ENCODE measurements around the gene TMEM263.

DNA sequence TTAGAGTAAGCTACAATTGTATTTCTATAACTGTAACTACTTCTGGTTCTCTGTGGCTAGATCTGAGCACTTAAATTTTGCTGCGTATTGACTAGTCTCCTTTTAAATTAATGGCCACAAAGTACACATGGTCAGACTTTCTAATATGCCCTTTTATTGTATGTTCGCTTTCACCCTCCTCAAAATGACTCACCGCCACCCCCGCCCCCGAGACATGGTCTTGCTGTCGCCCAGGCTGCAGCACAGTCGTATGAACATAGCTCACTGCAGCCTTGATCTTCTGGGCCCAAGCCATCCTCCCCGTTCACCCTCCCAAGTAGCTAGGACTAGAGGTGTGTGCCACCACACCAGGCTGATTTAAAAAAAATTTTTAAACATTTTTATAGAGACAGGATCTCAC lies 19.4 kb downstream of the TMEM263 start:
- no peak for TF ChIP-seq GABPB1 (CRISPR knock-in tag; IDR thresholded peaks at IDR 0.05)
- no peak for TF ChIP-seq ETV6 (IDR thresholded peaks at IDR 0.05; ENCODE audit: borderline replicate concordance in 1 of 2, low read depth in 2 of 2, low read length in 1 of 2)
- TF ChIP-seq ETV6 (CRISPR knock-in tag; IDR thresholded peaks at IDR 0.05; ENCODE audit: borderline replicate concordance): no peak
- TF ChIP-seq GABPA (tag; conservative IDR thresholded peaks at IDR 0.05; ENCODE audit: low read depth): no peak
- TF ChIP-seq POLR2A (conservative IDR thresholded peaks at IDR 0.05): no peak
- no peak for TF ChIP-seq JUNB (CRISPR knock-in tag; conservative IDR thresholded peaks at IDR 0.05)
